Measurements from ENCODE around the gene HRH4.

- TF ChIP-seq CTCF (IDR thresholded peaks at IDR 0.05) (no peak), POLR2AphosphoS5 (IDR thresholded peaks at IDR 0.05) (no peak), POLR2A (IDR thresholded peaks at IDR 0.05) (no peak)
Observed at GRCh38 chr18:24486684-24487083, 26.2 kb downstream of the HRH4 start.
